Activated CD8-positive, alpha-beta memory T cell treated with anti-CD3 and anti-CD28 coated beads, Interleukin-2, amount 10 ng/mL, durations not matched to agents 7 days and 5 days (primary cell): ENCODE measurements around the gene CEBPB. TPM values are rescaled to one million over a fixed set of nuclear protein-coding genes. Genes with fewer than 3 reads are reported as not detected.

ENCODE experiments used
- ATAC-seq: fragments of 150-1000 bp; cut with Tn5 transposase; one replicate; pipeline ENCODE4 v1.10.0; 2021; ENCODE audit warnings: moderate library complexity
- CTCF ChIA-PET: fragments of 350-600 bp; sonication (Branson Sonifier 250); formaldehyde crosslinking; loops from one replicate; lab custom pipeline; 2021; ENCODE audit warnings: antibody characterized with exemption; lab: Charles Lee
- DNase-seq: peaks from one replicate; pipeline ENCODE4 v3.0.0-alpha.2; 2020
- H3K27ac Mint-ChIP-seq: one replicate; pipeline ENCODE4 v1.8.0; 2021; ENCODE audit warnings: mild to moderate bottlenecking, mixed read lengths
- H3K27me3 Mint-ChIP-seq: one replicate; pipeline ENCODE4 v1.8.0; 2021; ENCODE audit warnings: mixed read lengths
- H3K36me3 Mint-ChIP-seq: one replicate; pipeline ENCODE4 v1.8.0; 2021; ENCODE audit warnings: mild to moderate bottlenecking, mixed read lengths
- H3K4me1 Mint-ChIP-seq: one replicate; pipeline ENCODE4 v1.8.0; 2021; ENCODE audit warnings: mixed read lengths
- H3K4me3 Mint-ChIP-seq: one replicate; pipeline ENCODE4 v1.8.0; 2021; ENCODE audit warnings: mild to moderate bottlenecking, moderate library complexity, mixed read lengths
- H3K9me3 Mint-ChIP-seq: one replicate; pipeline ENCODE4 v1.8.0; 2022; ENCODE audit warnings: low read depth, mixed read lengths
- total RNA-seq, 2 experiments: library from RNA; stranded (reverse); gene quantifications; one replicate each; pipeline ENCODE4 v1.2.3, GENCODE V29; 2021

CEBPB gene
- total RNA-seq, 2 experiments from 2014 or later, result 32.6 to 34.6 TPM

DNA sequence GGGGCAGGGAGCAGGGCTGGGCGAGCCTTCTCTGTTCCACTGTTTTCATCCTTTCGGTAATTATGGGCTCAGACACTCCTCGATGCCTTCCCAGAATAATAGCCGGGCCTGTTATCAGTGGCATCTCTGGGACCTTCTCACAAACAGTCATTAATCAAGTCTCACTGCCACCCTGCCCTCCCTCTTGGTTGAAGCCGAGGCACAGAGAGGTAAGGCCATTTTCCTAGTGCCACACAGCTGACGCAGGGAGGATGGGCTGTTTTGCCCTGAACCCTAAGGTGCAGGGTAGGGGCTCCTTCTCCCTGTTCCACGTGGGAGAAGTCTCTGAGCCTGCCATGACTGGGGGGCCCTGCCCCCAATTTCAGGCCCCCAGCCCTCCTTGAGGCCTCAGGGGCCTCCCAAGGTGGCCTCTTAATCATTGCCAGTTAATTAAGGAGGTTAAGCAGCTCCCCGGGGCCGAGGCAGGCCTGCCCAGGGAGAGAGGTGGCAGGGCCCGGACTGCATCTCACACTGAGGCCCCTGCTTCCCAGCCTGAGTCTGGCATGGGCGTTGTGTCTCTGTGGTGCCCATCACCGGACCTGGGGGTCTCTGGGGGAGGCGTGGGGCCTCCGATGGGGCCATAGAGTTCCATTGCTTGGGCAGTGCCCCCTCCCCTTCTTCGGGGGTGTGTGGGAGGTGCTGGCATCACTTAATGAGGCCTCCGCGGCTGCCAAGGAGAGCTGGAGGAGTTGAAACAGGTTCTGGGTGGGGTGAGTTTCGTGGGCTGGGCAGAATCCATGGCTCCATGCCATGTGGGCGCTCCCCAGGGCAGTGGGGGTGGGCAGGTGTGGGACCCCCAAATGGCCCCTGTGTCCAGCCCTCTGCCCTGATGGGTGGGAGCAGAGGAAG lies 42.9 kb downstream of the CEBPB start:
- no peak overlapping the region for H3K27ac Mint-ChIP-seq
- no peaks in the 10 kb centered on the region for H3K9me3 Mint-ChIP-seq
- CTCF ChIA-PET, result no interaction called here
- H3K36me3 Mint-ChIP-seq, result no peaks in the 10 kb centered on the region
- H3K27me3 Mint-ChIP-seq, result peaks cover 7% of the 10 kb centered on the region
- DNase-seq, result no peak
- no peak for ATAC-seq
- no peak overlapping the region for H3K4me3 Mint-ChIP-seq
- H3K4me1 Mint-ChIP-seq, result peaks cover 12% of the 10 kb centered on the region

DNA sequence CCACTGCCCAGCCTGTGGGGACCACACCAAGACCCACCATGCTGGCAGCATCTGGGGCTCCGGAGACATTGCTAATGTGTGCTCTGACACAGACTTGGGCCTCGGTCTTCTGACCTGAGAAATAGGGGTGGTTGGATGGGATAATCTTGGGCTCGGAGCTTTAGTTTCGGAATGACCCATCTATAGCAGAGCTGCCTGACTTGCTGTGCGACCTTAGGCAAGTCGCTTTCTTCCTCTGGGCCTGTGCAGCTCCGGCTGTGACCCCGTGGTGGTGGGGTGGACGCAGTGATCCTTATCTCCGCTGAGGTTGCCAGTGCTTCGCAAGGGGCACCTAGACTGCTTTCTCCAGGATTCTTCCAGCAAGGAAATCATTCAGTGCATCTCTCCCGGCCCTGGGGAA lies 43.7 kb downstream of the CEBPB start:
- H3K9me3 Mint-ChIP-seq, result no peaks in the 10 kb centered on the region
- H3K4me1 Mint-ChIP-seq, result peaks cover 12% of the 10 kb centered on the region
- DNase-seq, result no peak
- no peak for ATAC-seq
- no peaks in the 10 kb centered on the region for H3K36me3 Mint-ChIP-seq
- CTCF ChIA-PET, result no interaction called here
- no peak overlapping the region for H3K4me3 Mint-ChIP-seq
- H3K27ac Mint-ChIP-seq, result no peak overlapping the region
- peaks cover 9% of the 10 kb centered on the region for H3K27me3 Mint-ChIP-seq

DNA sequence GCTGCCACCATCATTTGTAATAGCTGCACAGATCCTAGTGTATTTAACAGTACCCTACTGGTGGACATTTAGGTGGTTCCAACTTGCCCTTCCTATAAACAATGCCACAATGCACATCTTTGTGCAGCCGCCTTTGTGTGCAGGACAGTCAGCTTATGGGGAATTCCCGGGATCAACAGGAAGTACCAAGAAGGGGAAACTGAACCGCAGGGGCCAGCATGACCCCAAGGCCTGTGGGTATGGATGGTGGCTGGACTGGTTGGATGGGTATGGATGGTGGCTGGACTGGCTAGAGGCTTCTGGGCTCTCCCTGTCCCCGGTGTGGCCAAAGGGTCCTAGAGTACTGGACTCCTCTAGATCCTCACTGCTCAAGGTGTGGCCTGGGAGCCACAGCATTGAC lies 46.7 kb downstream of the CEBPB start:
- no peaks in the 10 kb centered on the region for H3K36me3 Mint-ChIP-seq
- H3K4me3 Mint-ChIP-seq, result no peak overlapping the region
- CTCF ChIA-PET, result interaction anchor here (1.0 kb wide), 1 partner anchor 10 kb away, joined by 4 read pairs; no protein-coding TSS in a partner anchor
- H3K9me3 Mint-ChIP-seq, result no peaks in the 10 kb centered on the region
- DNase-seq, result no peak
- ATAC-seq, result no peak
- peaks cover 12% of the 10 kb centered on the region for H3K4me1 Mint-ChIP-seq
- no peak overlapping the region for H3K27ac Mint-ChIP-seq
- H3K27me3 Mint-ChIP-seq, result peaks cover 22% of the 10 kb centered on the region

DNA sequence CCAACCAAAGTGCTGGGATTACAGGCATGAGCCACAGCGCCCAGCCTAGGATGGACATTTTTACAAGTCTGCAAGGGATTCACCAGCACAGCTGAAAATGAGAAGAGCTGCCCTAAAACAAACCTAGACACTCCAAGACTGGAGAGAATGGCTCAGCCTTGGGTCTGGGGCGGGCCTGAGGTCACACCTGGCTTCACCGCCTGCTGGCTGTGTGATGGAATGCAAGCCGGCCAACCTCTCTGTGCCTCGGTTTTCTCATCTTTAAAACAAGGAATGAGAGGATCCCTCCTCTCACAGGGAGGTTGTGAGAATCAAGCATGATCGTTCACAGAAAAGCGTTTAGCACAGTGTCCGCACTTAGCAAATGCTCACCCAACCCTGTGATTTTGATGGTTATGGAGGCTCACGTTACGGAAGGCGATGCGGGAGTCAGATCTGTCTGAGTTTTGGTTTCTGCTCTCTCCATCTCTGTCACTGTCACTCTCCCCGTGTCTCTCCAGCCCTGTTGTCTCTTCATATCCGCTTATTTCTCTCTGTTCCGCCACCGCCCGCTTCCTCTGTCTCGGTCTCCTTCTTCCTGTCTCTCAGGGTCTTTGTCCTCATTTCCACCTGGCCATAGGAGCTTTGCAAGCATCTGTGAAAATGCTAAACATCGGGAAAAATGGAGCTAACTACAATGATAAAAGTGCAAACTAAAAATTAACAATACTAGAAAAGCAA lies 47.6 kb downstream of the CEBPB start:
- Mint-ChIP-seq H3K27ac (no peak overlapping the region), H3K36me3 (no peaks in the 10 kb centered on the region), H3K4me1 (peaks cover 12% of the 10 kb centered on the region), H3K9me3 (no peaks in the 10 kb centered on the region), H3K27me3 (peaks cover 22% of the 10 kb centered on the region), H3K4me3 (no peak overlapping the region)
- ATAC-seq, result no peak
- CTCF ChIA-PET, result no interaction called here
- DNase-seq, result no peak

DNA sequence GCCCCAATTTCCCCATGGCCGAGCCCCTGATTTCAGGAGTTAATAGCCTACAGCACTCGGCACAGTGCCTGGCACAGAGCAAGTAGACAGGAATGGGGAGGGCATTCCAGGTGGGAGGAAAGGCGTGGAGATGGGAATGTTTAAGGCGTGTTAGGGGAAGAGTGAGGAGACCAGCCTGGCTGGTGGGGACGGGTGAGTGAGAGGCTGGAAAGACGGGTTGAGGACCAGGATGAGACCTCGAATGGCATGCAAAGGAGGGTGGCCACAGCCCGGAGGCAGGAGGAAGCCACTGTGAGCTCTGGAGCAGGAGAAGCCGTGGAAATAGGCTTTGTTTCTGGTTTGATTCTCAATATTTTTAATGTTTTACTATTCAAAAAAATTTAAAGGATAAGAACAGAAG lies 49.5 kb downstream of the CEBPB start:
- DNase-seq (no peak), ATAC-seq (no peak)

DNA sequence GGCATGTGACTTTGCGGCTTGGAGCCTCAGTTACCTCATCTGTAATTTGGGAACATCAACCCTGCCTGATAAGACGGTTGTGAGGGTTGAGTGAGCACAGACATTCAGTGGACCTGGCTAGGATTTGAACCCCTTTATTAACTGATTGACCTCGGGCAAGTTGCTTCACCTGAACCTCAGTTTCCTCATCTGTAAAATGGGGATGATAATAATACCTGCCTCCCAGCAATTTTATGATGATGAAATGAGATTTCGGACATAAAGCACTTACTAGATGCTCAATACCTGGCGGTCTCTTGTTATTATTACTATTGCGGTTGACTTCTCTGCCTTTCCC lies 51.5 kb downstream of the CEBPB start:
- Mint-ChIP-seq H3K36me3 (no peaks in the 10 kb centered on the region), H3K27me3 (peaks cover 22% of the 10 kb centered on the region), H3K27ac (no peak overlapping the region), H3K4me3 (no peak overlapping the region), H3K4me1 (peaks cover 5% of the 10 kb centered on the region), H3K9me3 (no peaks in the 10 kb centered on the region)
- DNase-seq (no peak), ATAC-seq (no peak)
- CTCF ChIA-PET, result no interaction called here

More for the DNA sequence above, 49.5 kb downstream of the CEBPB start:
- Mint-ChIP-seq H3K27me3 (peaks cover 22% of the 10 kb centered on the region), H3K36me3 (no peaks in the 10 kb centered on the region), H3K27ac (no peak overlapping the region), H3K4me3 (no peak overlapping the region), H3K9me3 (no peaks in the 10 kb centered on the region), H3K4me1 (peaks cover 11% of the 10 kb centered on the region)
- CTCF ChIA-PET, result no interaction called here

Other genes starting within 250 kb of the CEBPB start
- under 1 TPM; 0.21 to 0.61 TPM for gene SNAI1, start 207.8 kb upstream of the CEBPB start, total RNA-seq
- gene UBE2V1, start 77.7 kb upstream of the CEBPB start, total RNA-seq, result 100 to 1,000 TPM; 140 to 158 TPM
- gene PEDS1, start 37.1 kb upstream of the CEBPB start, total RNA-seq, result 10 to 100 TPM; 24.2 to 25.4 TPM